Measurements from ENCODE around the gene ZNF514.

Gene ZNF514

GRCh38 chr2:95159690-95160449 is at the start of gene ZNF514:
Gene ZNF514, minus strand, starts transcription at chr2:95159848. Its CDS starts 6,595 bp downstream, at chr2:95153253.
- DNase-seq, result peak; percentile 57

DNA sequence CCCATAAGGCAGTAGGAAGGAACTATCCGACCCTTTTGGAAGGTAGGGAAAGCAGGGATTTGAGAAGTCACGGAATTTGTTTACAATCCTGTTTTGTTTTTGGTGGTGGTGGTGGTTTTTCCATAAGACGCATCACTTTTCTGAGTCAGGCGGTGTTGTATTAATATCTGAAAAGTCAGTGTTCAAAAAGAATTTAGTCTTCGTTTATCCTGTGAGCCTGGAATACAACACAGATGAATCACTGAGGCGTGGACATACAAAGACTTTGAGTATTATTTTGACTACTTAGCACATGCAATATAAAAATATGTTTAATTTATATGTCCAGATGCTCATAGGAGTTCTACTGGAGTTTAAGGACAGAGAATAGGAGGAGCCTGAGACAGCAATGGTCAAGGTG is 48.5 kb upstream of the ZNF514 start:
- DNase-seq, result no peak

- DNase-seq, result peak; percentile 70
These were observed 47.7 kb upstream of the ZNF514 start, which contains the start of gene ZNF892 for GRCh38 chr2:95207111-95207961. Gene ZNF892, plus strand, starts transcription at chr2:95207521. Its CDS starts 295 bp downstream, at chr2:95207816.

GRCh38 chr2:95206096-95206495 is 46.4 kb upstream of the ZNF514 start:
- DNase-seq, result no peak

DNA sequence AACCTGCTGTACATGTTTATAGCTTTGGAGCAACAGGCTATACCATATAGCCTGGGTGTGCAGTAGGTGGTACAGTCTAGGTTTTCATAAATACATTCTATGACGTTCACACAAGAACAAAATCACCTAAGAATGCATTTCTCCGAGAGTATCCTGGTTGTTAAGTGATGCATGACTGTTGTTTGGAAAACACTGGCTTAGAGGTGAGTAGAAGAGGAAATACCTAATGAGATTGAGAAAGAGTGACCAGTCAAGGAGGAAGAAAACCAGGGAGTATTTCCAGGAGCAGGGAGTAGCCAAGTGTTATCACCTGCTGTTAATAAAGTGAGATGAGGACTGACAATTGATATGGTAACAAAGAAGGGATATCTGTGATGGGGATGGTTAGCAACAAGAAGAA is 44.7 kb upstream of the ZNF514 start:
- no peak for DNase-seq

- DNase-seq, result no peak
These were observed 44.3 kb upstream of the ZNF514 start for GRCh38 chr2:95203911-95204310.

DNA sequence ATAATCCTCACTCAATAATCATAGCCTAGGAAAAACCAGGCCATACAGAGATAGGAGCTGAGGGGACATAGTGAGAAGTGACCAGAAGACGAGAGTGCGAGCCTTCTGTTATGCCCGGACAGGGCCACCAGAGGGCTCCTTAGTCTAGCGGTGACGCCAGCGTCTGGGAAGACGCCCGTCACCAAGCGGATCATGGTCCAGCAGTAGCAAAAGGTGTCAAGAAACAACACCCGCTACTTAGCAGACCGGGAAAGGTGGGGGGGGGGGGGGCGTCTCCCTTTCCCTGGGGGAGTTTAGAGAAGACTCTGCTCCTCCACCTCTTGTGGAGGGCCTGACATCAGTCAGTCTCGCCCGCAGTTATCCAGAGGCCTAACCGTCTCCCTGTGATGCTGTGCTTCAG is 33.3 kb upstream of the ZNF514 start:
- peak; percentile 27 for DNase-seq

GRCh38 chr2:95185973-95186372 is 26.3 kb upstream of the ZNF514 start:
- DNase-seq, result no peak

DNA sequence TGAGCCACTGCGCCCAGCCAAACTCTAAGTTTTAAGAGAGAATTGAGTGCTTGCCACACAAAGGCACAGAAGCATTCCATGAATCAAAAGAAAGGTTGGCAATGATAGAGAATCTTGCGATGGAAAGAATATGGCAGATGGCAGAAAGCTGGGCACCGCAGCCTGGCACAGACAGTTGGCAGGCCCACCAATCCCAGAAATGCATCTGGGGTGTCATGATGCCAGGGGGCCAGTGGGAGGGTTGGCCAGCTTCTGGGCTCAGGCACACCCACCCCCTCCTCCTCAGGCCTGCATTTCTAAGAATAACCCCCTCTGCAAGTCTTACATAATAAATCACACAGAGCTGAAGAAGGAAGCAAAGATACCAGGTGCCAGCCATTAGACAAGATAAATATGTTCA is 25.5 kb upstream of the ZNF514 start:
- no peak for DNase-seq

- DNase-seq, result no peak
These were observed 22.1 kb upstream of the ZNF514 start for GRCh38 chr2:95181774-95182173.

- no peak for DNase-seq
These were observed 19.8 kb upstream of the ZNF514 start for GRCh38 chr2:95179451-95179850.

DNA sequence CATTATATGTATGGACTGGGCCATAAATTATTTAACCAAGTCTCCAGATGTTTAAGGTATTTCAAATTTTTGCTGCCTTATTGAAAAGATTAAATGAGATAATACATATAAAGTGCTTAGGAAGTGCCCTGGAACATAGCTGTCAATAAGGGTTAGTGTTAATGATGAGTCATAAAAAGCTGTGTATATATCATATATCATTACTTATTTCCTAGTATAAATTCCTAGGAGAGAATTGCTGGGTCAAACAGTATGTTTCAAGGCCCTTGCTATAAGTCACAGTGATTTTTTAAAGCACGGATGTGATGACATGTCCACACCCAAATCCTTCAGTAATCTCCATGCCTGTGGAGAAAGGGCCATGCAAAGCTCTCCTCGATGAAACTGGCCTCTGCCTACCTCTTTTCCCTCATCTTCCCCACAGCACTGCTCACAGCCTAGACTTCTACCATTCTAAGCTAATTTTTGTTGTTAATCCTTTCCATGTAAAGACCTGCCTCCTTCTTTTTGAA is 14.4 kb upstream of the ZNF514 start:
- no peak for DNase-seq

- DNase-seq, result no peak
These were observed 12.3 kb upstream of the ZNF514 start for GRCh38 chr2:95171902-95172301.

DNA sequence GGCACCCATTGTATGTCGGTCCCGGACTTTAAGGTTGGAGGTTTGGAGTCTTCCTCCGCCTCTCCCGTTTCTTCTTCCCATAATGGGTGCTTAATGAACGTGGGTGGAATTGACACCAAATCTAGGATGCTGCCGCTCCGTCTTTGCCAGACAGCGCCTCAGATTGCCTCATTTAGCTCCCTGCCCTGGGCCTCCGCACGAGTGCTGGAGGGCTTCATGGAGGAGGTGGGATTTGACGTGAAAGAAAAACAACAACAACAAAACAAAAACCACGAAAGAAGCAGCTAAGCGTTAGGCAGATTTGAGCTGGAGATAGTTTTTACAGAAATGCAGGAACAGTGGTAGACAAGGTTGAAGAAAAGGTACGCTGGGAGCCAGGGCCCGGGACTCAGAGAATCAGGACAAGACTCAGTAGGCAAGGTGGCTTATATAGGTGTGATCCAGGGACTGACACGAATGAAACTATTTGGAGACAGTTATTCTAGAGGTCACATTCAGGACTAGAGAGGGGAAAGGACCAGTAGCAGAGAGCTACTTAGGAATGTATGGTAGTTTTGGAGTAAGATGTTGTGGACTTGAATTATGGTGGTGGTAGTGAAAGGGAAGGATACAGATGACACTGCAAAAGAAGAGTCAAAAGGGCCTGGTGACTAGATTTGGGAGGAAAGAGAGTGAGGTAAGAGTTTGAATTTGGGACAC is 6.6 kb upstream of the ZNF514 start:
- no peak for DNase-seq

DNA sequence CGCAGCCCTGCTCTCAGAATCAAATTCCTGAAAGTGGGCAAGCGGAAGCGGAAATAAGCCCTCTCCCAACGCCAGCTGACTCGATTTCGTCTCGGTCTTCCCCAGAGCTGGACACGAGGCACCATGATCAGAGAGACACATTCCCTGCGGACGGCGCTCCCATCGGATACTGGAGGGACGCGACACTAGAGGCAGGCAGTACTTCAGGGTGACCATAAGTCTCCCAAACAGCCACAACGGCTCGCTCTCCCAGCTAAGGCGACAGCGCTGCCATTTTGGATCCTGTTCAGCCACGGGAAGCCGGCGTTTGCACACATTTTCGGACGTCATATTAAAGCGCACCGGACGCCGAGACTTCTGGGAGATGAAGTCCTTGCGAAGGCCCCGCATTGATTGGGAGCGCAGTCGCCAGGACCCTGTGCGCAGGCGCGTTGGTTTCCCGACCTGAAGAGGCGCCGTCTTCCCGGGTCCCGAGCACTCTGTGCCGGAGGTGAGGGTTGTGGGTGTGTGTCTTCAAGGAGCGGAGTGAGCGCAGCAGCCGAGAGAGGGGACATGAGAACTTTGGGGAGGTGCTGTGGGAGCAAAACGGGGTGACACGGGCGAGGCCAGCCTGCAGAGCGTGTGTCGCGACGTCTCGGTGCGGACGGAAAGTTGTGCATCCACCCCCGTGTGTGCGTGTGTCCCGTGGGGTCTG is 5.9 kb upstream of the ZNF514 start, which contains the start of gene ZNF2:
Gene ZNF2 (plus strand): TSS at position 439 of the 694 bp plus-strand sequence. CDS start 10,418 bp downstream, outside the sequence.
- DNase-seq, result peak; percentile 96

DNA sequence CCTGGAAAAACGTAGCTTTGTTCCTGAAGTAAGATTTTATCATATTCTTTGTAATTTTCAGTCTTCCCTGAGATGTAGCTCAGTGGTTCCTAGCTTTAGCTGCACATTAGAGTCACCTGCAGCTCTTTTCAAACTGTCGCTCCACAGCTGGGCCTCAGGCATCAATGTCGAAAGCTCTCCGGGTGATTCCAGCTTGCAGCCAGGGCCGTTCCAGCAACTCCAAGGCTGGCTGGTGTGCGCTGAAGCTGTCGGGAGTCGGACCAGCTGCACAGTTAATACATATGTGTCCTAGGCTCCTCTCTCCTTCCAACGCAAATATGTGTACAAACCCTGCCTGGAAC is 5.4 kb upstream of the ZNF514 start:
- DNase-seq, result no peak

GRCh38 chr2:95158891-95159619 is 593 bp downstream of the ZNF514 start:
- DNase-seq, result no peak

DNA sequence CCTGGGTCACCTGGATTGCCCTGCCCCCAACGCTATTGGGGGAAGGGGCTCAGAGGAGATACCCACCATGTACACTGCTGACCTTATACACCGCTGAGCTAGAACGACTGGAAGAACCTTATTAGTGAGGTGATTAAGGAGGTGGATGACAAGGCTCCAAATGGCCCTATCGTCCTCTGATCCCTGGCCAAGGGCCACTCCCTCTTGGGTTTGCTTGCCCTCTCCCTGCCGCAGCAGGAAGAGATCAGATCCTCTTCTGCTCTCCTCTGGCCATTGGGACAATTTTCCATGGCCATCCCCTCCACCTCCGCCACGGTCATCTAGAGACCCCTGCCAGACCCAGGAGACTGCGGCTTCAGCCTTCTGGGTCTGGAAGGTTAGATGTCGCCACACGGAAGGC is 1.2 kb downstream of the ZNF514 start:
- DNase-seq, result no peak

DNA sequence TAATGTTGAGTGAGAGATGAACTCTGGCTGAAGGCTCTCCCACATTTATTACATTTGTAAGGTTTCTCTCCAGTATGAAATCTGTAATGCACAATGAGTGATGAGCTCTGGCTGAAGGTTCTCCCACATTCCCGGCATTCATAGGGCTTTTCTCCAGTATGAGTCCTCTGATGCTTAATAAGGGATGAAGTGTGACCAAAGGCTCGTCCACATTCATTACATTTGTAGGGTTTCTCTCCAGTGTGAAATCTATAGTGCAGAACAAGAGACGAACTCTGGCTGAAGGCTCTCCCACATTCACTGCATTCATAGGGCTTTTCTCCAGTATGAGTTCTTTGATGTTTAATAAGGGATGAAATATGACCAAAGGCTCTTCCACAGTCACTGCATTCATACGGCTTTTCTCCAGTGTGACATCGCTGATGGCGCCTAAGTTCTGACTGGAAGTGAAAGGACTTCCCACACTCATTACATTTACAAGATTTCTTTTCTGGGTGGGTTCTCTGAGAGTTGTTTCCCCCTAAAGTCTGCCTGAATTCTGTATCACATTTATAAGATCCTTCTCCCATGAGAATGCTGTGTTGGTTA is 10.2 kb downstream of the ZNF514 start:
- DNase-seq, result no peak

- DNase-seq, result no peak
These were observed 15.8 kb downstream of the ZNF514 start for GRCh38 chr2:95143838-95144237.

GRCh38 chr2:95138702-95139101 is 20.9 kb downstream of the ZNF514 start:
- no peak for DNase-seq

DNA sequence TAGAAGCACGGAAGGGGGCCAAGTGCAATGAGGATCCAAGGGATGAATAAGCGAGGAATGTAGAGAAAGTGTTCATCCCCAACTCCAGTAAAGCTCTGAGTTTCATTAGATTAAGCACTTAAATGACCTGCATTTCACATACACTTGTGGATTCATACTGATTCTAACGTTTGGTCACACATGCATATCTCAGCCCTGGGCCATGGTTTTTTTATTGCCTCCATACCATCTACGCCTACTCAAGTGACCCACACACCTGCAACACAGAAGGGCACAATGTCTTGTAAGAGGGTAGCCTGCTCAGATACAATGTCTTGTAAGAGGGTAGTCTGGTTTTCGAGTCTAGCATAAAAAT is 37.5 kb downstream of the ZNF514 start:
- DNase-seq, result no peak

All from activated CD4-positive, alpha-beta T cell treated with anti-CD3 and anti-CD28 coated beads for 1 hour (primary cell).